BJ (cell line): ENCODE measurements around the gene CPA4. TPM values are rescaled to one million over a fixed set of nuclear protein-coding genes. Genes with fewer than 3 reads are reported as not detected.
"Not testable (repeated sequence)": the region's sequence is repeated elsewhere in the genome, so short reads cannot be mapped to it uniquely, and the experiment has no call there.

Experiments
- CTCF ChIA-PET: fragments of 350-600 bp; formaldehyde crosslinking; extraction: SDS; loops from one replicate; lab custom pipeline; 2021; ENCODE audit warnings: antibody characterized with exemption, inconsistent platforms; lab: Yijun Ruan, JAX
- POLR2A ChIA-PET: fragments of 300-600 bp; sonication (Branson Sonifier 250); formaldehyde crosslinking; extraction: SDS; loops from one replicate; lab custom pipeline; 2021; ENCODE audit warnings: antibody characterized with exemption; lab: Charles Lee
- DNase-seq: peaks from one replicate; pipeline ENCODE4 v3.0.0-alpha.2; 2011; ENCODE audit warnings: low read depth
- H3K27me3 ChIP-seq: 2 replicates; pipeline ENCODE4 v1.6.0; 2011; ENCODE audit warnings: low read length; ENCODE audit not compliant: control insufficient read depth, insufficient read depth
- H3K36me3 ChIP-seq: 2 replicates; pipeline ENCODE4 v1.5.1; 2011; ENCODE audit warnings: low read length; ENCODE audit not compliant: control insufficient read depth, insufficient read depth
- H3K4me3 ChIP-seq: 2 replicates; pipeline ENCODE4 v1.5.1; 2011; ENCODE audit warnings: low read depth, mild to moderate bottlenecking, control low read depth, low read length
- polyA minus RNA-seq: library from RNA; depleted of rRNA, polyadenylated mRNA; stranded (reverse); fragments of >200 nt; gene quantifications from 2 replicates; pipeline ENCODE4 v1.2.3, GENCODE V29; 2011; rRNA and poly(A)+ RNA removed
- polyA plus RNA-seq: library from polyadenylated mRNA; depleted of rRNA; stranded (reverse); fragments of >200 nt; gene quantifications from 2 replicates; pipeline ENCODE4 v1.2.3, GENCODE V29; 2011; rRNA removed
- TF ChIP-seq, protein P1 (sequence below): IDR thresholded peaks from 2 replicates; pipeline ENCODE4 v1.5.1; 2011; ENCODE audit warnings: low read depth, mild to moderate bottlenecking, control low read depth, inconsistent platforms, low read length, moderate library complexity; ENCODE audit not compliant: insufficient read depth

The CPA4 gene, protein sequence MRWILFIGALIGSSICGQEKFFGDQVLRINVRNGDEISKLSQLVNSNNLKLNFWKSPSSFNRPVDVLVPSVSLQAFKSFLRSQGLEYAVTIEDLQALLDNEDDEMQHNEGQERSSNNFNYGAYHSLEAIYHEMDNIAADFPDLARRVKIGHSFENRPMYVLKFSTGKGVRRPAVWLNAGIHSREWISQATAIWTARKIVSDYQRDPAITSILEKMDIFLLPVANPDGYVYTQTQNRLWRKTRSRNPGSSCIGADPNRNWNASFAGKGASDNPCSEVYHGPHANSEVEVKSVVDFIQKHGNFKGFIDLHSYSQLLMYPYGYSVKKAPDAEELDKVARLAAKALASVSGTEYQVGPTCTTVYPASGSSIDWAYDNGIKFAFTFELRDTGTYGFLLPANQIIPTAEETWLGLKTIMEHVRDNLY
- polyA plus RNA-seq, result 52.5 and 54.9 TPM in 2 replicates
- 20.9 and 33.1 TPM in 2 replicates for polyA minus RNA-seq

DNA sequence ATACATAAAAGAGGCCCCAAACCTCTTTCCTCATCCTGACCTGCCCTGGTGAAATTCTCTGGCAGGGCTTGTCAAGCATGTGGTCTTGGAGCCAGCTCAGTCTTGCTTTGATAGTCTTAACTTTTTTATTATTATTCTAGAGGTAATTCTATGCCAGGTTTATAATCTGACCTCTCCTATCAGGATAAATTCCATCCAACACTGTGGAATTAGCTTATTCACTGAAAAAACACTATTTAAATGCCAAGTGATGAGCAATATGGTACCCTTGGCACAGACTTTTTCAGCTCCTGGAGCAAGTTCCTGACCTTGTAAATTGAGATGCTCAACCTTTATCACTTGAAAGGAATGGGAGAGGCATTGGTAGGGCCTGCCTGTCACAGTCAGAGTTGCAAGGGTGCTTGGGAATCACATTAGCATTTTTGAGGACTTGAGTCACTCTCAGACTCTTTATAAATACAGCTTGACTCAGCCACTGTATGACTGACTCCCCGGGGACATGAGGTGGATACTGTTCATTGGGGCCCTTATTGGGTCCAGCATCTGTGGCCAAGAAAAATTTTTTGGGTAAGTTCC is at the start of gene CPA4:
TSS of gene CPA4 (plus strand) at position 480 of the 576 bp plus-strand sequence. CDS start at position 500, 20 bp downstream.
- Histone ChIP-seq H3K4me3 (peak within 1 kb of the TSS; percentile 21; the same call in 1 of the 2 replicates), H3K27me3 (no peaks in the 10 kb centered on the region), H3K36me3 (no peaks in the 10 kb centered on the region)
- TF ChIP-seq, protein P1, sequence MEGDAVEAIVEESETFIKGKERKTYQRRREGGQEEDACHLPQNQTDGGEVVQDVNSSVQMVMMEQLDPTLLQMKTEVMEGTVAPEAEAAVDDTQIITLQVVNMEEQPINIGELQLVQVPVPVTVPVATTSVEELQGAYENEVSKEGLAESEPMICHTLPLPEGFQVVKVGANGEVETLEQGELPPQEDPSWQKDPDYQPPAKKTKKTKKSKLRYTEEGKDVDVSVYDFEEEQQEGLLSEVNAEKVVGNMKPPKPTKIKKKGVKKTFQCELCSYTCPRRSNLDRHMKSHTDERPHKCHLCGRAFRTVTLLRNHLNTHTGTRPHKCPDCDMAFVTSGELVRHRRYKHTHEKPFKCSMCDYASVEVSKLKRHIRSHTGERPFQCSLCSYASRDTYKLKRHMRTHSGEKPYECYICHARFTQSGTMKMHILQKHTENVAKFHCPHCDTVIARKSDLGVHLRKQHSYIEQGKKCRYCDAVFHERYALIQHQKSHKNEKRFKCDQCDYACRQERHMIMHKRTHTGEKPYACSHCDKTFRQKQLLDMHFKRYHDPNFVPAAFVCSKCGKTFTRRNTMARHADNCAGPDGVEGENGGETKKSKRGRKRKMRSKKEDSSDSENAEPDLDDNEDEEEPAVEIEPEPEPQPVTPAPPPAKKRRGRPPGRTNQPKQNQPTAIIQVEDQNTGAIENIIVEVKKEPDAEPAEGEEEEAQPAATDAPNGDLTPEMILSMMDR, result no peak
- peak; percentile 94 for DNase-seq
- ChIA-PET POLR2A (interaction anchor here (0.6 to 1.0 kb wide), 4 partner anchors 9 to 612 kb away, joined by 3 to 7 read pairs (median 4); partner anchors contain the start of gene TMEM209), CTCF (interaction anchor here (0.9 to 2.1 kb wide), 7 partner anchors 9 to 71 kb away, joined by 3 to 8 read pairs (median 3); no protein-coding TSS in a partner anchor)

GRCh38 chr7:130243486-130243885 is 49.5 kb upstream of the CPA4 start:
- CTCF ChIA-PET, result interaction anchor here (0.7 to 1.8 kb wide), 5 partner anchors 16 to 581 kb away, joined by 3 to 7 read pairs (median 4); no protein-coding TSS in a partner anchor
- H3K27me3 ChIP-seq, POLR2A ChIA-PET, H3K36me3 ChIP-seq, DNase-seq, H3K4me3 ChIP-seq: not testable (repeated sequence)

DNA sequence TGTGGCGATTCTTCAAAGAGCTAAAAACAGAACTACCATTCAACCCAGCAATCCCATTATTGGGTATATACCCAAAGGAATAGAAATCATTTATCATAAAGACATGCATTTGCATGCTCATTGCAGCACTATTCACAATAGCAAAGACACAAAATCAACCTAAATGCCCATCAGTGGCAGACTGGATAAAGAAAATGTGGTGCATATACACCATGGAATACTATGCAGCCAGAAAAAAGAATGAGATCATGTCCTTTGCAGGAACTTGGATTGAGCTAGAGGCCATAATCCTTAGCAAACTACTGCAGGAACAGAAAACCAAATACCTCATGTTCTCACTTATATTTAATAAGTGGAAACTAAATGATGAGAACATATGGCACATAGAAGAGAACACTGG is 46.5 kb upstream of the CPA4 start:
- H3K27me3 ChIP-seq, CTCF ChIA-PET, H3K4me3 ChIP-seq, POLR2A ChIA-PET, DNase-seq, H3K36me3 ChIP-seq: not testable (repeated sequence)

- CTCF ChIA-PET, H3K4me3 ChIP-seq, H3K36me3 ChIP-seq, DNase-seq, POLR2A ChIA-PET, H3K27me3 ChIP-seq: not testable (repeated sequence)
These were observed 44.1 kb upstream of the CPA4 start for GRCh38 chr7:130248842-130249241.

DNA sequence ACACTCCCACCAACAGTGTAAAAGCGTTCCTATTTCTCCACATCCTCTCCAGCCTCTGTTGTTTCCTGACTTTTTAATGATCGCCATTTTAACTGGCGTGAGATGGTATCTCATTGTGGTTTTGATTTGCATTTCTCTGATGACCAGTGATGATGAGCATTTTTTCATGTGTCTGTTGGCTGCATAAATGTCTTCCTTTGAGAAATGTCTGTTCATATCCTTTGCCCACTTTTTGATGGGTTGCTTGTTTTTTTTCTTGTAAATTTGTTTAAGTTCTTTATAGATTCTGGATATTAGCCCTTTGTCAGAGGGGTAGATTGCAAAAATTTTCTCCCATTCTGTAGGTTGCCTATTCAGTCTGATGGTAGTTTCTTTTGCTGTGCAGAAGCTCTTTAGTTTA is 43.3 kb upstream of the CPA4 start:
- H3K4me3 ChIP-seq, CTCF ChIA-PET, H3K27me3 ChIP-seq, POLR2A ChIA-PET, H3K36me3 ChIP-seq, DNase-seq: not testable (repeated sequence)

DNA sequence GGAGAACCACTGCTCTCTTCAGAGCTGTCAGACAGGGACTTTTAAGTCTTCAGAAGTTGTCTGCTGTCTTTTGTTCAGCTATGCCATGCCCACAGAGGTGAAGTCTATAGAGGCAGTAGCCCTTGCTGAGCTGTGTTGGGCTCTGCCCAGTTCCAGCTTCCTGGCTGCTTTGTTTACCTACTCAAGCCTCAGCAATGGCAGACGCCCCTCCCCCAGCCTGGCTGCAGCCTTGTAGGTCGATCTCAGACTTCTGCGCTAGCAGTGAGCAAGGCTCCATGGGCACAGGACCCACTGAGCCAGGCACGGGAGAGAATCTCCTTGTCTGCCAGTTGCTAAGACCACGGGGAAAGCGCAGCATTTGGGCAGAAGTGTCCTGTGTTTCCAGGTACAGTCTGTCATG is 38.4 kb upstream of the CPA4 start:
- Histone ChIP-seq H3K27me3 (no peaks in the 10 kb centered on the region), H3K36me3 (no peaks in the 10 kb centered on the region), H3K4me3 (no peak overlapping the region)
- no peak for DNase-seq
- CTCF ChIA-PET, result interaction anchor here (1.0 kb wide), 1 partner anchor 13 kb away, joined by 3 read pairs; no protein-coding TSS in a partner anchor
- TF ChIP-seq, protein P1, result no peak
- POLR2A ChIA-PET, result no interaction called here

- POLR2A ChIA-PET, result no interaction called here
- CTCF ChIA-PET, result no interaction called here
- no peaks in the 10 kb centered on the region for H3K36me3 ChIP-seq
These were observed 36.3 kb upstream of the CPA4 start for GRCh38 chr7:130256704-130257103.

More at GRCh38 chr7:130256704-130257103, 36.3 kb upstream of the CPA4 start:
- DNase-seq, result no peak
- TF ChIP-seq, protein P1, result no peak
- no peak overlapping the region for H3K4me3 ChIP-seq
- no peaks in the 10 kb centered on the region for H3K27me3 ChIP-seq
